ENCODE measurements around the gene PWP2.

The PWP2 gene

GRCh38 chr21:44072111-44072510, 35.1 kb upstream of the PWP2 start:
- no peak for TF ChIP-seq CTCF (IDR thresholded peaks at IDR 0.05)
- H3K27ac ChIP-seq = no peak overlapping the region
- DNase-seq (ENCODE audit: low spot score) = no peak
- no peak overlapping the region for H3K4me3 ChIP-seq

- no peak for DNase-seq (ENCODE audit: low spot score)
- no peak for TF ChIP-seq CTCF (IDR thresholded peaks at IDR 0.05)
- no peak overlapping the region for H3K27ac ChIP-seq
- H3K4me3 ChIP-seq = no peak overlapping the region
These were observed 32.8 kb upstream of the PWP2 start for GRCh38 chr21:44074315-44074958.

- DNase-seq (ENCODE audit: low spot score) = no peak
- TF ChIP-seq CTCF (IDR thresholded peaks at IDR 0.05) = no peak
- Histone ChIP-seq H3K27ac (no peak overlapping the region), H3K4me3 (no peak overlapping the region)
These were observed 30.9 kb upstream of the PWP2 start for GRCh38 chr21:44076316-44076715.

GRCh38 chr21:44078411-44078981, 28.7 kb upstream of the PWP2 start:
- no peak for TF ChIP-seq CTCF (IDR thresholded peaks at IDR 0.05)
- no peak for DNase-seq (ENCODE audit: low spot score)
- Histone ChIP-seq H3K27ac (no peak overlapping the region), H3K4me3 (no peak overlapping the region)

GRCh38 chr21:44079446-44079845, 27.8 kb upstream of the PWP2 start:
- TF ChIP-seq CTCF (IDR thresholded peaks at IDR 0.05) = no peak
- no peak overlapping the region for H3K4me3 ChIP-seq
- no peak overlapping the region for H3K27ac ChIP-seq
- DNase-seq (ENCODE audit: low spot score) = no peak

- no peak for TF ChIP-seq CTCF (IDR thresholded peaks at IDR 0.05)
- Histone ChIP-seq H3K27ac (no peak overlapping the region), H3K4me3 (no peak overlapping the region)
- no peak for DNase-seq (ENCODE audit: low spot score)
These were observed 27.4 kb upstream of the PWP2 start for GRCh38 chr21:44079846-44080245.

Data from coronary artery (tissue), 2 donors.